OCI-LY1 (cell line): ENCODE data around the gene NUP153.

ENCODE experiments used
- H2AFZ ChIP-seq: fragments of 200-600 bp; sonication (generic), shearing (Covaris generic); 2 replicates; pipeline ENCODE4 v1.6.0; 2014; ENCODE audit warnings: antibody characterized with exemption, mild to moderate bottlenecking, low read length
- H3F3A ChIP-seq: fragments of 200-600 bp; sonication (generic), shearing (Covaris generic); 2 replicates; pipeline ENCODE4 v1.6.0; 2014; ENCODE audit warnings: mild to moderate bottlenecking, antibody characterized with exemption, low read length, moderate library complexity; ENCODE audit not compliant: insufficient read depth
- H3K27ac ChIP-seq: fragments of 200-600 bp; sonication (generic); 2 replicates; pipeline ENCODE4 v1.5.1; 2014; ENCODE audit warnings: low read length, mixed run types, mild to moderate bottlenecking, low read depth; ENCODE audit not compliant: poor library complexity, severe bottlenecking
- H3K27me3 ChIP-seq: fragments of 200-600 bp; sonication (generic); 2 replicates; pipeline ENCODE4 v1.6.0; 2014; ENCODE audit warnings: antibody characterized with exemption, mild to moderate bottlenecking, low read length, moderate library complexity; ENCODE audit not compliant: insufficient read depth
- H3K36me3 ChIP-seq: fragments of 200-600 bp; sonication (generic); 2 replicates; pipeline ENCODE4 v1.6.1; 2014; ENCODE audit warnings: mild to moderate bottlenecking, antibody characterized with exemption, low read length, moderate library complexity, mixed read lengths; ENCODE audit not compliant: insufficient read depth
- H3K4me1 ChIP-seq: fragments of 200-600 bp; sonication (generic); 2 replicates; pipeline ENCODE4 v1.5.1; 2014; ENCODE audit warnings: mild to moderate bottlenecking, low read length, moderate library complexity; ENCODE audit not compliant: insufficient read depth, severe bottlenecking
- H3K4me2 ChIP-seq: fragments of 200-600 bp; sonication (generic), shearing (Covaris generic); 2 replicates; pipeline ENCODE4 v1.6.1; 2014; ENCODE audit warnings: low read length
- H3K4me3 ChIP-seq: fragments of 200-600 bp; sonication (generic); 2 replicates; pipeline ENCODE4 v1.5.1; 2014; ENCODE audit warnings: low read length, low read depth, mild to moderate bottlenecking, mixed read lengths; ENCODE audit not compliant: poor library complexity, severe bottlenecking
- H3K79me2 ChIP-seq: fragments of 200-600 bp; shearing (Covaris generic); 2 replicates; pipeline ENCODE4 v1.6.1; 2016; ENCODE audit warnings: mixed run types, low read length, mixed read lengths; ENCODE audit not compliant: insufficient read depth
- H3K9ac ChIP-seq: fragments of 200-600 bp; sonication (generic), shearing (Covaris generic); 2 replicates; pipeline ENCODE4 v1.6.1; 2014; ENCODE audit warnings: mild to moderate bottlenecking, low read length, mixed read lengths
- H3K9me2 ChIP-seq: fragments of 200-600 bp; sonication (generic), shearing (Covaris generic); 2 replicates; pipeline ENCODE4 v1.6.1; 2014; ENCODE audit warnings: low read depth, mild to moderate bottlenecking, low read length, mixed read lengths
- H3K9me3 ChIP-seq: fragments of 200-600 bp; shearing (Covaris generic); 2 replicates; pipeline ENCODE4 v1.6.1; 2014; ENCODE audit warnings: low read length, mixed read lengths
- H4K20me1 ChIP-seq: fragments of 200-600 bp; sonication (generic), shearing (Covaris generic); 2 replicates; pipeline ENCODE4 v1.6.0; 2016; ENCODE audit warnings: mild to moderate bottlenecking, low read length; ENCODE audit not compliant: insufficient read depth
- EZH2 ChIP-seq: fragments of 200-600 bp; sonication (generic), shearing (Covaris generic); IDR thresholded peaks from 2 replicates; pipeline ENCODE4 v1.8.0; 2017; ENCODE audit warnings: borderline replicate concordance, mixed run types, mild to moderate bottlenecking, antibody characterized with exemption, low read length, moderate library complexity, mixed read lengths
- TF ChIP-seq, protein P1 (sequence below): fragments of 200-600 bp; sonication (generic), shearing (Covaris generic); IDR thresholded peaks from 2 replicates; pipeline ENCODE4 v1.5.1; 2017; ENCODE audit warnings: mild to moderate bottlenecking, antibody characterized with exemption, low read length, moderate library complexity, mixed read lengths

The NUP153 gene

DNA sequence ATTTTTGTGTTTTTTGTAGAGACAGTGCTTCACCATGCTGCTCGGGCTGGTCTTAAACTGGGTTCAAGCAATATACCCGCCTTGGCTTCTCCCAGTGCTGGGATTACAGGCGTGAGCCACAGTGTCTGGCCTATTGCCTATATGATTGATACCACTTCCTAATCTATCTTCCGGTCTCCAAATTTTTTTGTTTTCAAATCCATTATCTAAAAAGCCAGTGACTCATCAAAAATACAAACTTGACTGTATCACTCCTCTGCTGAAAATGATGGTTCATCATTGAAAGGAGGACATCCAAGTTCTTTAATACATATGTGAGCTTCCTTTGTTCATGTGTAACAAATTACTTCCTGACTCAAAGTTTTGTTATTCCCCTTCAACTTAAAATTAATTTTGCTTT, 71.2 kb downstream of the NUP153 start:
- TF ChIP-seq, protein P1, sequence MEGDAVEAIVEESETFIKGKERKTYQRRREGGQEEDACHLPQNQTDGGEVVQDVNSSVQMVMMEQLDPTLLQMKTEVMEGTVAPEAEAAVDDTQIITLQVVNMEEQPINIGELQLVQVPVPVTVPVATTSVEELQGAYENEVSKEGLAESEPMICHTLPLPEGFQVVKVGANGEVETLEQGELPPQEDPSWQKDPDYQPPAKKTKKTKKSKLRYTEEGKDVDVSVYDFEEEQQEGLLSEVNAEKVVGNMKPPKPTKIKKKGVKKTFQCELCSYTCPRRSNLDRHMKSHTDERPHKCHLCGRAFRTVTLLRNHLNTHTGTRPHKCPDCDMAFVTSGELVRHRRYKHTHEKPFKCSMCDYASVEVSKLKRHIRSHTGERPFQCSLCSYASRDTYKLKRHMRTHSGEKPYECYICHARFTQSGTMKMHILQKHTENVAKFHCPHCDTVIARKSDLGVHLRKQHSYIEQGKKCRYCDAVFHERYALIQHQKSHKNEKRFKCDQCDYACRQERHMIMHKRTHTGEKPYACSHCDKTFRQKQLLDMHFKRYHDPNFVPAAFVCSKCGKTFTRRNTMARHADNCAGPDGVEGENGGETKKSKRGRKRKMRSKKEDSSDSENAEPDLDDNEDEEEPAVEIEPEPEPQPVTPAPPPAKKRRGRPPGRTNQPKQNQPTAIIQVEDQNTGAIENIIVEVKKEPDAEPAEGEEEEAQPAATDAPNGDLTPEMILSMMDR: no peak
- no peak overlapping the region for H3K4me3 ChIP-seq
- peaks cover 4% of the 10 kb centered on the region; the same call in 1 of the 2 replicates for H3K79me2 ChIP-seq
- no peak overlapping the region for H3K4me2 ChIP-seq
- no peaks in the 10 kb centered on the region for H4K20me1 ChIP-seq
- H3K36me3 ChIP-seq: peaks cover 93% of the 10 kb centered on the region
- no peak overlapping the region for H3K27ac ChIP-seq
- H3K27me3 ChIP-seq: no peaks in the 10 kb centered on the region
- no peaks in the 10 kb centered on the region for H3K4me1 ChIP-seq
- H3F3A ChIP-seq: no peaks in the 10 kb centered on the region
- no peak overlapping the region for H3K9ac ChIP-seq
- no peaks in the 10 kb centered on the region for H3K9me2 ChIP-seq
- H2AFZ ChIP-seq: no peak overlapping the region
- no peaks in the 10 kb centered on the region for H3K9me3 ChIP-seq

DNA sequence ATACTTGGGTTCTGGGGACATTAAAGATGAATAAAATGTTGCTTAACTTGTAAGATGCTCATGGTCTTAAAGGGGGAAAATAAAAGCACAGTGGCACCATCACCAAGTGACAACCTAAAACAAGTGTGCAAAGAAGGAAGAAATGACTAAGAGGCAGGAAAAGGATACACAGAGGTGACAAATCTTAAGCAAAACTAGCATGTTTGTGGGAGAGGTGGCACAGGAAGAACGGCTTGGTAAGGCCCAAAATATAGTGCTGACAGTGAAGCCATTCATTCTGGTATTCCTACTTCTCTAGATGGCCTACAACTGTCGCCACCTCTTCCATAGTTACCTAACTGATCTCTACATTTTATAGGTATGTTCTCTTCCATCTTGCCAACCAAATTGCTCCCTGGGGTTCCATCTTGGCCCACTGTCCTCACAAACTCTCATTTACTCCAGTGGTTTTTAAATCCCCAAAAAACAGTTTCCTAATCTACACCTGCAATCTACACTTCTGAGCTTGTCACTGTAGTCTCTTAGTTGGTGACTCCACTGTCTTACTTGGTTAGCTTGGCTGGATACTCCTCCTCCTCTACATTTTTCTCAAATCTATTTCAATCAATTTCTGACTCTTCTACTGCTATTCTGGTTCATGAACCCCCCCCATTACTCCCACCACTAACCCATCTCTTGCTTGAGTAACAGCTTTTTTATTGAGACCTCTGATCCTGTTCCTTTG, 73.1 kb downstream of the NUP153 start:
- TF ChIP-seq, protein P1: no peak
- TF ChIP-seq EZH2: no peak
- Histone ChIP-seq H3K4me1 (no peaks in the 10 kb centered on the region), H3K36me3 (peaks cover 95% of the 10 kb centered on the region), H4K20me1 (no peaks in the 10 kb centered on the region), H3K9me2 (no peaks in the 10 kb centered on the region), H3K4me3 (no peak overlapping the region), H3K27me3 (no peaks in the 10 kb centered on the region), H3F3A (no peaks in the 10 kb centered on the region), H3K4me2 (no peak overlapping the region), H3K9me3 (no peaks in the 10 kb centered on the region), H2AFZ (no peak overlapping the region), H3K79me2 (peaks cover 4% of the 10 kb centered on the region; the same call in 1 of the 2 replicates), H3K27ac (no peak overlapping the region), H3K9ac (no peak overlapping the region)

DNA sequence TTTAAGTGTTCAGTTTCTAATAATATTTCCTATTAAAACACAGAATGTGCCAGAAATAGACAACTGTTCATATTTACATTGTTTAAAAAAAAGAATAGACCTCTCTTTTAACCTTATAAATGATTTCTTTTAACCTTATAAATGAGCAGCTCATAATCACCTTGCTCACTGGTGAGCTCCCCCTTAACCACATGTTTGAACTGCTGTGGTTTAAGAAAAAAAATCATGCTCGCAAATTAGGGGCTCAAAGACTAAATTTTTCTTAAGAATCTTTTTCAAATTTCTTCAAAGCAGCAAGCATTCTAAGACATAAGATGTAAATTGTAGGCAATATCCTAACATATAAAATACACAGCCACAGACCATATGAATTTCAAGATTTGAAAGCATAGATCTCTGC, 73.8 kb downstream of the NUP153 start:
- H3K4me2 ChIP-seq: no peak overlapping the region
- H2AFZ ChIP-seq: no peak overlapping the region
- H3K9ac ChIP-seq: no peak overlapping the region
- H3K9me2 ChIP-seq: no peaks in the 10 kb centered on the region
- H3F3A ChIP-seq: no peaks in the 10 kb centered on the region
- H3K27me3 ChIP-seq: no peaks in the 10 kb centered on the region
- H3K27ac ChIP-seq: no peak overlapping the region
- 0 out of 2 replicates have a peak, but pooled peaks cover 4% of the 10 kb centered on the region for H3K79me2 ChIP-seq
- H3K4me3 ChIP-seq: no peak overlapping the region
- H3K4me1 ChIP-seq: no peaks in the 10 kb centered on the region
- TF ChIP-seq, protein P1: no peak
- TF ChIP-seq EZH2: no peak
- no peaks in the 10 kb centered on the region for H4K20me1 ChIP-seq
- peaks cover 95% of the 10 kb centered on the region for H3K36me3 ChIP-seq
- H3K9me3 ChIP-seq: no peaks in the 10 kb centered on the region
